Measurements from ENCODE around the gene PRSS36. TPM values are rescaled to one million over a fixed set of nuclear protein-coding genes. Genes with fewer than 3 reads are reported as not detected.
A peak's percentile ranks its signal among the peaks of the same experiment; 100 is the strongest.
"Not testable (repeated sequence)": the region's sequence is repeated elsewhere in the genome, so short reads cannot be mapped to it uniquely, and the experiment has no call there.

Gene PRSS36
- total and polyA plus RNA-seq, 3 donors from 2014 or later, result 5.4 to 8.3 (median 7.1) TPM

DNA sequence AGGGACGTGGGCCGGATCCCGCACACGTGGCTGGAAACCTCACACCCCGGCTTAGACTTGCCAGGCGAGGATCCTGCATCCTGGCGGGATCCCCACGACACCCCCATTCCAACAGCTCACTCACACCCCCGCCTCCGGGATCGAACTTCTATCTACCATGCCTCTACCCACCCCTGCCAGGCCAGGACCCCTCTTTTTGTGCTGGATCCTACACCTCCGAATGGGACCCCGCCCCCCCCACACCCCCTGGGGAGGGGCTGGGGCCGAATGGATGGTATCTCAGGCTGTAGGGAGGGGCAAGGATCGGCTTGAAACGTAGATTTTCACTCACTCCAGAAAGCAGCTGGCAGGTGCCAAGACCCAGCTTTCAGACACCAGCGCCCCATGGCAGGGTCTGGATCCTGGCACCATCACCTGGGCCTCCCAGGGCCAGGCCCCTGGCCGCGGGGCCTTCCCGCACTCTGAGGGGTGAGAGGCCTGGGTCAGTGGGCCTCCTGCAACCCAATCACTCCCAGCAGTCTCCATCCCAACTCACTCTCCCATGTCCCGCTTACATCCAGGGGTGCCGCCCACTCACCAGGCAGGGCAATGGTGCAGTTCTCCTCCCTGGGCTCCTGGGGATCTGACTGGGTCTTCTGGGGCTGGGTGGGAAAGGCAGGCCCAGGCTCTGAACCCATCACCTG lies 6.7 kb downstream of the PRSS36 start:
- H3K27me3 ChIP-seq, result no peaks in the 10 kb centered on the region
- TF ChIP-seq POLR2A (IDR thresholded peaks at IDR 0.05) (no peak), CTCF (IDR thresholded peaks at IDR 0.05) (no peak)
- peak overlapping the region; percentile 6 to 81 for H3K27ac ChIP-seq
- no peaks in the 10 kb centered on the region for H3K9me3 ChIP-seq
- WGBS, 2 donors, result 44 to 55% methylated on average over 16 to 21 of the region's 22 CpGs
- intact Hi-C loops (cut with DNase I; ENCODE audit: low total_unique reads), result loop anchor here (10.0 kb wide), 2 partner anchors 58 to 158 kb away; partner anchors contain the start of genes HSD3B7 and PRSS53
- peaks cover 10% of the 10 kb centered on the region for H3K4me1 ChIP-seq
- DNase-seq, result no peak
- peak overlapping the region; percentile 51 to 52 for H3K4me3 ChIP-seq
- no peaks in the 10 kb centered on the region for H3K36me3 ChIP-seq (ENCODE audit: low read depth, missing control alignments)

DNA sequence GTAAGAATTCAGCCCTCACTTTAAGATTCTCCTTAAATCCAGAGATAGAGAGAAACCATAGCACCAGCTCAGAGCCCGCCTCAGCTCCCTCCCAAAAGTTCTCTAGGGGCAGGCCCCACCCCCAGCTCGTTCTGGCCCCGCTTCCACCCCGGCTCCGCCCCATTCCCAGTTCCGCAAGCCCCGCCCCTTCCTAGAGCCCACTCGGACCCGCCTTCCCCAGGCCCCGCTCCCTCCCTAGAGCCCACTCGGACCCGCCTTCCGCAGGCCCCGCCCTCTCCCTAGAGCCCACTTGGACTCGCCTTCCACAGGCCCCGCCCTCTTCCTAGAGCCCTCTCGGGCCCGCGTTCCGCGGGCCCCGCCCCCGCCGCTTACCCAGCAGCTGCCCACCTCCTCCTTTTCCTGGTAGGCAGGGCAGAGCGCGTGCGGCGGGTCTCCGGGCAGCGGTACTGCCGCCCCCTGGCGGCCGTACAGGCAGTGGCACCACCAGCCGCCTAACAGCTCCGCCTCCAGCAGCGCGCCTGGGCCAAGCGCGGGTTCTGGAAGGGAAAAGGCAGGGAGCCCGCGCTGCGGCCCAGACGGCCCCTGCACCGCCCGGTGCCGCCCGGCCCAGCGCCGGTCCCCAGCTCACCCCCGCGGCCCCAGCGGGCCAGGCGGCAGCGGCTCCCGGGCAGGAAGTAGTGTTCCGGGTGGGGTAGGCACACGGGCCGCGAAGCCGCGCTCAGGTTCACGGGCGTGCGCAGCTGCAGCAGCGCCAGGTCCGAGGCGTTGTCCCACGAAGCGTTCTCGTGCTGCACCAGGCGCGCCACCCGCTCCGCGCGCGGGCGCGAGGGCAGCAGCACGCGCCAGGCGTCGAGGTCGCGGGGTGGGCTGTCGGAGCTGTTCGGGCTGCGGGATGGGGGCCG lies 7.5 kb downstream of the PRSS36 start:
- WGBS, 2 donors, result 1% methylated on average over 13 to 68 of the region's 89 CpGs
- DNase-seq, result peak; percentile 99

DNA sequence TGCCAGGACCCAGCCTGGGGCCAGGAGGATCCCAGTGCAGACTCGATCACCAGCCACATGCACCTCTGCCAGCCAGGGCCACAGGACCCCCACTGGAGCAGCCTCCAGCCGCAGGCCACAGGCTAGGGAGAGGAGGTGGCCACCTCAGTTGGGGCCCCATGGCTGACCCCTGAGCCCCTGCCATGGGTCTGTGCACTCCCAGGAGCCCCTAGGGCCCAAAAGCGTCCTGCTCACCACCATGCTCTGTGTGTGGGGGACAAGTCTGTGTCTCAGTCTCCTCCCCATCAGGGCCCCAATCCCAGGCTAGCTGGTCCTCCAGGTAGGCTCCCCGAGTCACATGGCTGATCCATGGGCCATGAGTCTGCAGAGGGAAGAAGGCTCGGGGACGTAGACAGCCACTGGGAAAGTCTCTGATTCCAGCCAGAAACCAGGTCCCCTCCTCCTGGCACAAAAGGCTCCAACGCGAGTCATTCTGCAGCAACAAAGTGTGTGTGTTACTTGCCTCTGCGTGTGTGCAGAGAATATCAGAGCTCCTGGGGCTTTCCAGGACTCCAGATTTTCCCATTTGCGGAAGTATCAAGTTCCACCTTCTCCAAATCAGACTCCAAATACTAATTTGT lies 8.3 kb downstream of the PRSS36 start:
- Histone ChIP-seq H3K9me3 (no peaks in the 10 kb centered on the region), H3K4me1 (peaks cover 10% of the 10 kb centered on the region), H3K36me3 (ENCODE audit: low read depth, missing control alignments) (no peaks in the 10 kb centered on the region), H3K4me3 (peak overlapping the region; percentile 31 to 52), H3K27ac (peak overlapping the region; percentile 35 to 81), H3K27me3 (no peaks in the 10 kb centered on the region)
- intact Hi-C loops (cut with DNase I; ENCODE audit: low total_unique reads), result loop anchor here (10.0 kb wide), 2 partner anchors 57 to 157 kb away; partner anchors contain the start of genes HSD3B7 and PRSS53
- no peak for TF ChIP-seq POLR2A (IDR thresholded peaks at IDR 0.05)
- no peak for TF ChIP-seq CTCF (IDR thresholded peaks at IDR 0.05)
- DNase-seq, result peak; percentile 43
- 14% methylated on average over 5 to 10 of the region's 10 CpGs for WGBS, 2 donors

More for the DNA sequence above, 7.5 kb downstream of the PRSS36 start:
- H3K36me3 ChIP-seq (ENCODE audit: low read depth, missing control alignments), result no peaks in the 10 kb centered on the region
- peak overlapping the region; percentile 35 to 81 for H3K27ac ChIP-seq
- peaks cover 10% of the 10 kb centered on the region for H3K4me1 ChIP-seq
- peak overlapping the region; percentile 51 to 52 for H3K4me3 ChIP-seq
- TF ChIP-seq POLR2A (IDR thresholded peaks at IDR 0.05), result no peak
- peak; percentile 97 to 99 (median 99) for TF ChIP-seq CTCF (IDR thresholded peaks at IDR 0.05)
- no peaks in the 10 kb centered on the region for H3K27me3 ChIP-seq
- H3K9me3 ChIP-seq, result no peaks in the 10 kb centered on the region
- intact Hi-C loops (cut with DNase I; ENCODE audit: low total_unique reads), result loop anchor here (10.0 kb wide), 2 partner anchors 58 to 158 kb away; partner anchors contain the start of genes HSD3B7 and PRSS53

DNA sequence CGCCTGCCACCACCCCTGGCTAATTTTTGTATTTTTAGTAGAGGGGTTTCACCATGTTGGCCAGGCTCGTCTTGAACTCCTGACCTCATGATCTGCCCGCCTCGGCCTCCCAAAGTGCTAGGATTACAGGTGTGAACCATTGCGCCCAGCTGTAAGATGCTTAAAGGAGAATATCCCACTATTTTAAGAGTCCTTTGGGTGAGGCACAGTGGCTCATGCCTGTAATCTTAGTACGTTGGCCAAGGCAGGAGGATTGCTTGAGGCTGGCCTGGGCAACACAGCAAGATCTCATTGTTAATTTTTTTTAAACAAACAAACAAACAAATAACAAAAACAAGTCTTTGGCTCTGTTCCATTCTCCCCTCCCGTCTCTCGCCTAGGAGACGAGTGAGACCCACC lies 8.8 kb downstream of the PRSS36 start:
- intact Hi-C loops (cut with DNase I; ENCODE audit: low total_unique reads), result loop anchor here (10.0 kb wide), 2 partner anchors 56 to 156 kb away; partner anchors contain the start of genes HSD3B7 and PRSS53
- 79 to 89% methylated on average over 9 of the region's 9 CpGs for WGBS, 2 donors

More for the DNA sequence above, 8.8 kb downstream of the PRSS36 start:
- not testable (repeated sequence) for H3K27me3 ChIP-seq; H3K36me3 ChIP-seq (ENCODE audit: low read depth, missing control alignments); DNase-seq; H3K9me3 ChIP-seq; H3K4me3 ChIP-seq
- Histone ChIP-seq H3K4me1 (peaks cover 10% of the 10 kb centered on the region), H3K27ac (peak overlapping the region in 1 of 2 donors; percentile 35)

Measured in testis (tissue), 3 donors.